ENCODE measurements around the gene IPO8.

Gene IPO8

DNA sequence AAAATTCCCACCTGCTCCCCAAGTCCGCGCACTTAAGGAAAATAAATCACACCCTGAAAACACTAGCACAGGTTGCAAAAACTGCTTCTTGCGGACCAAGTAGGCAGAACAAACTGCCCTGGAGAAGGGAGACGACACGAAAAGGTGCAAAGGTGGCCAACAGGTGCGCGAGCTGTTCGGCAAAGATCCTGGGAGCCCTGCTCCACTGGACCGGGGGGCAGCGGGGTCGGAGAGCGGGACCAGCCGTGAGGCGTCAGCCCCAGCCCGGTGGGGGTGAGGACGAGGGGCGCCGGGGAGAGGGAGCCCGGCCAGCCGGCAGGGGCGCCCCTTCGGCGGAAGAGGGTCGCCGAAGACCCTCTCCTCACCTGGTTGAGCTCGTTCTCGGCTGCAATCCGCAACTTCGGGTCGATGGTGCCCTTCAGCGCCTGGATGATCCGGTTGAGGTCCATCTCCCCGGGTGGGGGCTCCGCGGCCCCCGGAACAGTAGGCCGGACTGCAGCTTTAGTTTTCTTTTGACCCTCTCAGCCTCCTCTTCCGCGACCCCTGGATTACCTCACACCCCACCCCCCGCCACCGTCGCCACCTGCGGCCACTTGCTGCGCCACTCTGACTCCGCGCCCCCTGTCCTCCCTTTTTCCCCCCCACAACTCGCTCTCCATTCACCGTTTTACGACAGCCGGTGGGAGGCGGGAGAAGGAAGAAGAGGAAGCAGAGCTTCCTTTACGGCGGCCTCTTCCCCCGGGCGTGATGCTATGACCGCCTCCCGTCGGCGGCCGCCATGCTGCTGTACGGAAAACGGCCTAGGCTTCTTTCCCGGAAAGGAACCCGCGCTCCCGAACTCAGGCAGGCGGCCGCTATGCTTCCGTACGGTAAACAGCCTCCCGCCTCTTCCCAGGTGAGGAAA is at the start of gene IPO8:
Gene IPO8 (minus strand): TSS at position 671 of the 904 bp plus-strand sequence. CDS start 222 bp downstream, at position 449.
- DNase-seq (ENCODE audit: extremely low read depth, low read depth) = peak; percentile 72
- TF ChIP-seq, protein P1, sequence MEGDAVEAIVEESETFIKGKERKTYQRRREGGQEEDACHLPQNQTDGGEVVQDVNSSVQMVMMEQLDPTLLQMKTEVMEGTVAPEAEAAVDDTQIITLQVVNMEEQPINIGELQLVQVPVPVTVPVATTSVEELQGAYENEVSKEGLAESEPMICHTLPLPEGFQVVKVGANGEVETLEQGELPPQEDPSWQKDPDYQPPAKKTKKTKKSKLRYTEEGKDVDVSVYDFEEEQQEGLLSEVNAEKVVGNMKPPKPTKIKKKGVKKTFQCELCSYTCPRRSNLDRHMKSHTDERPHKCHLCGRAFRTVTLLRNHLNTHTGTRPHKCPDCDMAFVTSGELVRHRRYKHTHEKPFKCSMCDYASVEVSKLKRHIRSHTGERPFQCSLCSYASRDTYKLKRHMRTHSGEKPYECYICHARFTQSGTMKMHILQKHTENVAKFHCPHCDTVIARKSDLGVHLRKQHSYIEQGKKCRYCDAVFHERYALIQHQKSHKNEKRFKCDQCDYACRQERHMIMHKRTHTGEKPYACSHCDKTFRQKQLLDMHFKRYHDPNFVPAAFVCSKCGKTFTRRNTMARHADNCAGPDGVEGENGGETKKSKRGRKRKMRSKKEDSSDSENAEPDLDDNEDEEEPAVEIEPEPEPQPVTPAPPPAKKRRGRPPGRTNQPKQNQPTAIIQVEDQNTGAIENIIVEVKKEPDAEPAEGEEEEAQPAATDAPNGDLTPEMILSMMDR (IDR thresholded peaks at IDR 0.05; ENCODE audit: low read depth, low read length) = peak; percentile 28

DNA sequence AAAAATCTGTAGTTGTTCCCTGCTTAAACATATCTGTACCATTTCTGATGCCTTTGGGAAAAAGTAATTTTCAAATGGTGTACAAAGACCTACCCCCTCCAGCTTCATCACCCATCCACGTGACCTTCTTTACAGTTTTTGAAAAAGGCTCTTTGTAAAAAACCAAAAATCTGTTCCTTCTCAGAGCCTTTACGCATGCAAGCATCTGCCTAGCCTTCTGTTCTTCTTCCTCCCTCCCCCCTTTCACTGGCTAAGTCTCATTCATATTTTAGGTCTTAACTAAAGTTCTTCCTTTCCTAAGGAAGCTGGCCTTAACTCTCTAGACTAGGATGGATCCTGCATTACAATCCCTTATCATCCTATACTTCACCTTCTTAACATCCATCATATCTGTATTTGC is 48.7 kb upstream of the IPO8 start:
- TF ChIP-seq, protein P1 (IDR thresholded peaks at IDR 0.05; ENCODE audit: low read depth, low read length) = no peak
- no peak for DNase-seq (ENCODE audit: extremely low read depth, low read depth)

DNA sequence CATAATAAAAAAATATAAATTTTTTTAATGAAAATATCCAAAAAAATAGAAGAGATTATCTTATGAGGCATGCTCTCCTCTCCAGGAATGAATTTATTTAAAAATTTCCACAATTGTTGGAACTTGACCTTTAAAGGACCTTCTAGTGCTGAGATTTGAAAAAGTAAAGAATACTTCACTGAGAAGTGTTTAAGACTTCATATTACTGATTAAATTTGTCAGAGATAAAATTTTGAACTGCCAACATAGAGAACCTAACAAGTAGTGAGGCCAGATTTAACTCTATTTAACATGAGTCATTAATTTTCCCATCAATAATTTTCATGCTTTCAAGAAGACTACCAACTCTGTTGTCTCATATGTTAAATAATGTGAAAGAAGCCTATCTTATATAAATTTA is 44.6 kb upstream of the IPO8 start:
- no peak for DNase-seq (ENCODE audit: extremely low read depth, low read depth)
- TF ChIP-seq, protein P1 (IDR thresholded peaks at IDR 0.05; ENCODE audit: low read depth, low read length) = no peak

DNA sequence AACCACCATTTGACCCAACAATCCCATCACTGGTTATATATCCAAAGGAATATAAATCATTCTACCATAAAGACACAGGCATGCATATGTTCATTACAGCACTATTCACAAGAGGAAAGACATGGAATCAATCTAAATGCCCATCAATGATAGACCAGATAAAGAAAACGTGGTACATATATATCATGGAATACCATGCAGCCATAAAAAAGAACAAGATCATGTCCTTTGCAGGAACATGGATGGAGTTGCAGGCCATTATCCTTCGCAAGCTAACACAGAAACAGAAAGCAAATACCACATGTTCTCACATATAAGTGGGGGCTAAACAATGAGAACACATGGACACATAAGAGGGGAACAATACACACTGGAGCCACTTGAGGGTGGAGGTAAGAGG is 43.4 kb upstream of the IPO8 start:
- TF ChIP-seq, protein P1 (IDR thresholded peaks at IDR 0.05; ENCODE audit: low read depth, low read length) = no peak
- no peak for DNase-seq (ENCODE audit: extremely low read depth, low read depth)

DNA sequence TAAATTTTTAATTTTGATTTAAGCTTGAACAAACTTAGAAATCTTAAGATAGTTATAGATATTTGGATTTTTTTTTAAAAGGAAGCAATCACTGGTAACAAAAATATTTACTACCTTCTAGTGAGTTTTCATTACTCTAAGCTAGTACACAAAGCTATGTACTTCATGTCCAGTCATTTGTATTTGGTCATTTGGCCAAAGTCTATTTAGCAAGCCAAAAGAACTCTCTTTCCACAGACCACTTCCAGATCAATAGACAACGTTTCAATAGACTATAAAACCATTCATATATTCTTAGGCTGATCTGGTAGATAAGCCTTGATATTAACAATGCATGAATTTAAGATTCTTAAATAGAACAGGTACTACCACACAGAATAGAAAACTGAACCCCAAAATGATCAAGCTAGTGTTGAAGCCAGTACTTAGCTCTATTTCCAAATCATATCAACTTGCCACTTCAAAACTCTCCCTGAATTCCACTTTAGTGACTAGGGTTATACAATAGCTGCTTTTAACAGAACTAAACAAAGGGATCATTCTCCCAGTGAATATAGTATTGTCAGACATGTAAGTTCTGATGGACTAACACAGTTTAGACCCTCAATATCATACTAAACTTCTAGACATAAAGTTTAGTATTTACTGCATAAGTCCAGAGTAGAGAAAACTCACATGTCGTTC is 37.4 kb upstream of the IPO8 start:
- TF ChIP-seq, protein P1 (IDR thresholded peaks at IDR 0.05; ENCODE audit: low read depth, low read length) = no peak
- DNase-seq (ENCODE audit: extremely low read depth, low read depth) = no peak

DNA sequence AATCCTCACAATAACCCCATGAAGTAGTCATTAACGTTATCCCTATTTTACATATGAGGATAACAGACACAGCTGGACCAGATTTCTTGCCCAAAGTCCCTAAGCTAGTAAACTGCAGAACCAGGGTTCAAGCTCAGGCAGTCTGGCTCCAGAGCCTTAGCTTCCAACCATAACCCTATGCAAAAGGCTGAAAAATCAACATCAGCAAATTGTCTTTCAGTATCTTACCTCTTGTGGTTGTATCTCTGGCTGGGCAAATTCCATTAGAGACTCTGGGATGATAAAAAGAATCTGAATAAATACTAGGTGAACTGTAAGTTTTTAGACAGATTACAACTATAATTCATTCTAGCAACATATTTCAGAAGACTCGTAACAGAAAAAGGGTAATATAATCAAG is 34.3 kb upstream of the IPO8 start:
- no peak for DNase-seq (ENCODE audit: extremely low read depth, low read depth)
- TF ChIP-seq, protein P1 (IDR thresholded peaks at IDR 0.05; ENCODE audit: low read depth, low read length) = no peak

DNA sequence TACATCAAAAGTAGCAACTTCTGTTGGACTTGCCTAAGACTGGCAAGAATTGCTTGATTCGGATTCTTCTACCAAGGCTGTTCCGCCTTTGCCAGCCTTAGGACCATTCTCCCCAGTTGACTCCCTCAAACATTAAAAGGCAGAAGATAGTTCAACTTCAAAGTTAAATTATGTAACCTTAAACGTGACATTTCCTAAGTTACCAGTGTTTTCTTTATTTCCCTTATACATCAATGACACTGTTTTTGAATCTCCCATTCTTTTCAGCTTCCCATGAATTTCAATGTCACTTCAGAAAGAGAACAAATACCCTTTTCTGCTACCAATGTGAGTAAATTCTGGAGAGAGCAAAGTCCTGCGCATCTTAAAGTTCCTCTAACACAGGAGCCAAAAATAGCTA is 33.9 kb upstream of the IPO8 start:
- DNase-seq (ENCODE audit: extremely low read depth, low read depth) = no peak
- TF ChIP-seq, protein P1 (IDR thresholded peaks at IDR 0.05; ENCODE audit: low read depth, low read length) = no peak
